GM18868 (cell line): ENCODE measurements around the gene PACS1.
A peak's percentile ranks its signal among the peaks of the same experiment; 100 is the strongest.
"Not testable (repeated sequence)": the region's sequence is repeated elsewhere in the genome, so short reads cannot be mapped to it uniquely, and the experiment has no call there.

Experiments used
- ATAC-seq: cut with Tn5 transposase; IDR thresholded peaks from one replicate; pipeline ENCODE4 v1.9.1; 2021; ENCODE audit warnings: mild to moderate bottlenecking, moderate library complexity; ENCODE audit not compliant: unreplicated experiment

The PACS1 gene

DNA sequence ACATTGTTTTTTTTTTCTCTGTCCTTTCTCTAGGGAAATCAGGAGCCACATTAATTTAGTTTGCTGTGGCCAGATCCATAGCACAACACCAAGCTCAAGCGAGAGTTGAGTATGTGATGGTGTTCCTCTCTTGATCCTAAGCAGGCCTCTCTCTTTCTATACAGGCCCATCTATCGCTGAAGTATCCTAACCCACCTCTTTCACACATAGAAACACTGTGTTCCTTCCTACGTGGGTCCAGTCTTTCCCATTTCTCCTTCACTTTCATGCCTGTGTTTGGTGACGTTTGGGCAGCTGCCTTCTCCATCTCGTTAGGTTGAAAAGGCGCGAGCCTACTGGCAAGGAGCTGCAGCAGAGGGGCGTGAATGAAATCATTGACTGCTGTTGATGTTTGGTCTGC lies 2.4 kb downstream of the PACS1 start:
- no peak for ATAC-seq

DNA sequence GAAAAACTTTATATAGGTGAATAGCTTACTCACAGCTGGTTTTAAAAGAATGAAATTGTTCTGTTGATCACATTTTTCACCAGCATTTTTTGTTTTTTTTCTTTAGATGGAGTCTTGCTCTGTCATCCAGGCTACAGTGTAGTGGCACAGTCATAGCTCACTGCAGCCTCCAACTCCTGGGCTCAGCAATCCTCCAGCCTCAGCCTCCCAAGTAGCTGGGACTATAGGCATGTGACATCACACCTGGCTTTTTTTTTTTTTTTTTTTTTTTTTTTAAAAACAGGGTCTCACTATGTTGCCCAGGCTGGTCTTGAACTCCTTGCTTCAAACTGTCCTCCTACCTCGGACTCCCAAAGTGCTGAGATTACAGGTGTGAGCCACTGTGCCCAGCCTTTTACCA lies 3.6 kb downstream of the PACS1 start:
- no peak for ATAC-seq

DNA sequence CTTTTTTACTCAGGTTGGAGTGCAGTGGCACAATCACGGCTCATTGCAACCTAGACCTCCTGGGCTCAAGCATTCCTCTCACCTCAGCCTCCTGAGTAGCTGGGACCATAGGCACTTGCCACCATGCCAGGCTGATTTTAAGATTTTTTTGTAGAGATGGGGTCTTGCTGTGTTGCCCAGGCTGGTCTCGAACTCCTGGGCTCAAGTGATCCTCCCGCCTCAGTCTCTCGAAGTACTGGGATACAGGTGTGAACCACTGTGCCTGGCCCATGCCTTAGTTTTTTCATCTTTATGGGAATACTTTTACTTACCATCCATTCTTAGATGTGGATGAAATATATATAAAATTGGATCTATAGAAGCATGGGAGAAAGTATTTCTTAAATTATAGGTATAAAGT lies 5.2 kb downstream of the PACS1 start:
- ATAC-seq, result no peak

DNA sequence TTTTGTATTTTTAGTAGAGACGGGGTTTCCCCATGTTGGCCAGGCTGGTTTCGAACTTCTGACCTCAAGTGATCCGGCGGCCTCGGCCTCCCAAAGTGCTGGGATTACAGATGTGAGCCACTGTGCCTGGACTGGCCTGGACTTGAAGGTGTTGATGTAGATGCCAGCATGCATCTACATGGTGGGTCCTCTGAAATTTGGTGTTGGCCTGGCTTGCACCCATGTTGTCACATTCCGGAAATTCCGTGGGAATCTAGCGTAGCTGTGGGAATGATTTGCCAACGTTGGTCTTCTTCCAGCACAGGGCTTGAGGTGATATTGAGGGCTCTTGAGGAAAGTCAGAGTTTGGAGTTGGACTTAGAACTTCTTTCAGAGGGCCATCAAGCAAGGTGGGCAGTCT lies 6.5 kb downstream of the PACS1 start:
- ATAC-seq, result no peak

DNA sequence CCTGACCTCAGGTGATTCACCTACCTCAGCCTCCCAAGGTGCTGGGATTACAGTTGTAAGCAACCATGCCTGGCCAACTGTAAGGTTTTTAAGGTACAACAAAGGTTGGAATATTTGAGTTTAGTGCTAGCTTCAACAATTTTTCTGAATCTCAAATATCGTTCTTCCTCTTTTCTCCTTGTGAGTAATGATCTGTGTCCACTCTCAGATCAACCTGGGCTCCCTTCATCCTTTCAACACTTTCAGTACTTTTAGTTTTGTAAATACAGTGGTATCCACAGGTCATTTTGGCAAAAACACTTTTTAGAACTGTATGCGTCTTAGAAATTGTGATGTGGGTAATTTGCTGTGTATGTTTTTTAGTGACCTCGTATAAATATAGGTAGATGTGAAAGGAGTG lies 7.9 kb downstream of the PACS1 start:
- no peak for ATAC-seq

DNA sequence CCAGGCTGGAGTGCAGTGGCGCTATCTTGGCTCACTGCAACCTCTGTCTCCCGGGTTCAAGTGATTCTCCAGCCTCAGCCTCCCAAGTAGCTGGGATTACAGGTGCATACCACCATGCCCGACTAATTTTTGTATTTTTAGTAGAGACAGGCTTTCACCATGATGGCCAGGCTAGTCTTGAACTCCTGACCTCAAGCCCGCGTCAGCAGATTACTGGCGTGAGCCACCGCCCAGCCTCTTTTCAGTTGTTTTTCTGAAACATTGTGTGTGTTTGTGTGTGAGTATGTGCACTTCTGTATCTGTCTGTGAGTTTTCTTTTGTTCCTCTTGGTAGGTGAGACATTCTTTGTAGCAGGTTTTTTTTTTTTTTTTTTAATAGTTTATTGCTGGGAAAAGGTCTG lies 8.9 kb downstream of the PACS1 start:
- not testable (repeated sequence) for ATAC-seq

DNA sequence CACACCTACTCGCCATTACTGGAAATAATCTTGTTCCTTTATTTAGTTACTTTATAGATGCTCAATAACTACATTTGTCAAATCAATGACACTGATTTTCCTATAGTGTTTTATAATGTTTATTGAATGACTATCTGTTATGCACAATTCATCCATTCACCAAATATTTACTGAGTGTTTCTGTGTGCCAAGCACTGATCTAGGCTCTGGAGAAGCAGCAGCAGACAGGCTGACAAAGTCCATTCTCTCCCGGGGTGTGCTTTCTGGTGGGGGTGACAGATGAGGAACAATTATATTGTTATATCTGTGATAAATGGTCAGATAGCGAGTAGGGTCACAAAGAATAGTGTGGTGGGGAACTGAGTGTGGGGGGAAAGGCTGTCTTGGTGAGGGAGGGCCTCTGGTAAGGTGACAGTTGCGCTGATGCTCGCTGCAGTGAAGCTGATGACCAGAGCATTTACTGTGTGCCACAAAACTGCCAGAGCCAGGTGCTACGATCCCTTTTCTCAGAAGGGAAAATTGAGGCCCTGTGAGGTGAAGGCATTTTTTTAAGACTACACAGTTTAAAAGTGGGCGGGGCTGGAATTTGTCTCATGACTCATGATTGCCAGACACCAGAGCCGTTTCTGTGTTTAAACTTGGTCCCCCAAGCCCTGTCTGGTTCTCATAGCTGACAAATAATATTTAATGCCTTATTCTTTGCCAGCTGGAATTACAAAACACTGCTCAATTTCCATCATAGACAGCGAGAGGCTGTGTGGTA lies 10.2 kb downstream of the PACS1 start:
- ATAC-seq, result no peak

DNA sequence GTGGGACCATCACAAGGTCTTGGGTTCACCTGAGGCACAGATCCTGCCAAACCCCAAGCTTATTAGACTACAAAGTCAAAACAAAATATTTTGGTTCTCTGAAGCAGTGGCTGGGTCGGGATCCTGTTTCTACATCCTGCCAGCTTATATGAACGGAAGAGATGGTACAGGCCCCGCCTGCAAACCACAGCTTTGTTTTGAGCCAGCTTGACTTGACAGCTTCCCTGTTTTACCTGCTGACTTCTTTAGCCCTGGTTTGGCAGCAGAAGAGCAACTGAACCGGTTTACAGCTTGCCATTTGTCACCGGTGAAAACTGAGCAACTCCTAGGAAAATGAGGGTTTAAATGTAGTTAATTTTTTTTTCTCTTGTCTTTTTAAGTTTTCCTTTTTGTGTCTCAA lies 11.4 kb downstream of the PACS1 start:
- peak; percentile 63 for ATAC-seq

DNA sequence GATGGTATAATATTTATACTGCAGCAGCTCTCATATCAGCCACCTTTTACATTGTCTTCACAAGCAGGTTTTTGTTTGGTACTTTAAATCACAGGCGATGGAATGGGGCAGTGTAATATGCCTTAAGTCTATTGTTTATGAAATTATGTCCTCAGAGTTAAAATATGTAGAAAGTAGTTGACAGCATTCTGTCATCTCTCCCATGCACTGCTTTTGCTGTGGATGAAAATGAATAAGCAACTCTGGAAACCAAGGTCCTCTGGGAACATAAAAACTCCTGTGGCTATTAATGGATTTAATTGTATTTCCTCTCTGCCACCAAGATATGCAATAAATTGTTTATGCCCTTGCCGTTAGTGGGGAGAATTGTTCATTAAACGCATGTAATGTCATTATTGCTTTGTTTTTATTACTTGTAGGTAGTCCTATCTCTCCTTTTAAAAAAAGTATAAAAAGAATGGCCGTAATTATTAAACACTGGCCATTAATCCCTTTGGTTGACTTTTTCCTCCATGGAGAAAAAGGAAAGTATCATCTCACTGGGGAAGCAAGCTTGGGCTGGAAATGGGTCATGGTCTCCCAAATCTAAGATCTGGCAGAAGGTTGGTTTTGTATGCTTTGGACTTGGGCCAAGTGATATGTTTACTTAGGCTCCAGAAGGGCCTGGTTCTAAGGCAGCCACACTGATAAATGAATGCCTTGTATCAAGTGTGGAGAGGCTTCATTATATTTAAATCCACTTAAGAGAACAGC lies 13.1 kb downstream of the PACS1 start:
- no peak for ATAC-seq

DNA sequence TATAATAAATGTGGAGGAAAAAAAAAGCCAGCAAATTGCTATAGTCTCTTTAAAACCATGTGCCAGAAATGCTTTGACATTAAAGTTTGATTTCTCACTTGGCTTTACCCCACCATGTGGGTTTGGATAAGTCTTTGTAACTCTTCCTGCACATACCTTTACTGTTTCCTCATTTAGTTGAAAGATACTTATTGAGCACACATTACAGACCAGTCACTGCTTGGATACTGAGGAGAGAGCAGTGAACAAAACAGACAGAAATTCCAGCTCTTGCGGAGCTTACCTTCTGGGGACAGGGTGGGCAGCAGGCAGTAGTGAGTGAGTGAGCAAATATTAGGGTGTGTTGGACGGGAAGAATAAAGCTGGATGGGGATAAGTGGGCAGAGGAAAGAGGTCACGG lies 13.7 kb downstream of the PACS1 start:
- ATAC-seq, result no peak

DNA sequence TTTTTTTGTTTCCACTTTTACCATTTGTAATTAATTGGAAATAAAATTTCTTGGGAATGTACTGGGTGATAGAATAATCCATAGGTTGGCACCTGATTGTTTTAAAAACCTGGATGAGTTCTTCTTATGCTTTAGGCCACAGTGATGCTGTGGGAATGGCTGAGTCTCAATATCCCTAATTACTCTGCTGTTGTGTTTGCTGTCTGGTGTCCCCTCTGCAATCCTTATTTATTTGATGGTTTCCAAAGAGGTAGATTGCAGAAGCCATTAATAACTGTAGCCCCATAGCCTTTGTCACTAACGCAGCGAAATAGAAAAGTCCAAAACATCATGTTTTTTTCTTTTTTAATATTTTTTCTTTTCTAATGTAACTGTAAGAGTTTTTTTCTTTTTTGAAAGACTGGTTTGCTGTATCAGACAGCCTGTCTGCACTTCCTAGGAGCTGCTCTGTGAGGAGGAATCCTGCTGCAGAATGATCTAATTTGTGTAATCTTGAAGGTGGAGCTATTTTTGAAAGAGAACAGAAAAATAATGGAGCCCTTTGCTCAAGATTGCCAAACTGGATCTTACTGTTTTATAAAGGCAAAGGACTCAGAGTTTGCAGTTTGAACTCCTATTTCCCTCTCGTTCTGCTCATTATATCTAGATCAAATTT lies 14.9 kb downstream of the PACS1 start:
- no peak for ATAC-seq

DNA sequence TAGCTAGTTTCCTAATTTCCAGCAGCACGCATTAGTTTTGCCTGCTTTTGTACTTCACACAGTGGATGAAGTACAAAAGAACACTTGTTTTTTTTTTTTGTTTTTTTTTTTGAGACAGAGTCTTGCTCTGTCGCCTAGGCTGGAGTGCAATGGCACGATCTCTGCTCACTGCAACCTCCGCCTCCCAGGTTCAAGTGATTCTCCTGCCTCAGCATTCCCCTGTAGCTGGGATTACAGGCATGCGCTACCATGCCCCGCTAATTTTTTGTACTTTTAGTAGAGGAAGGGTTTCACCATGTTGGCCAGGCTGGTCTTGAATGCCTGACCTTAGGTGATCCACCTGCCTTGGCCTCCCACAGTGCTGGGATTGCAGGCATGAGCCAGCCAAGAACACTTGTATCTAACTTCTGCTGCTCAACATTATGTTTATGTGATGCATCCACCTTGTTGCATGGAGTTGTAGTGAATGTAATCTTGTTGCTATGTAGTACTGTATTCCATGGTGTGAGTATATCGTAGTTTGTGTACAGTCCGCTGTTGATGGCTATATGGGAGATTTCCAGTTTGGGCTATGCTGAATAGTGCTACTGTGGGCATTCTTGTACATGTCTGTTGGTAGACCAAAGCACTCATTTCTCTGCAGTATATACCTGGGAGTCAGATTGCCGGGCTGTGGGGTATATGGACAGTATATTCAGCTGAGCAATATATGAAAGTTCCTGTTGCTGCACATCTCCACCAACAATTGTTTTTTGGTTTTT lies 17.3 kb downstream of the PACS1 start:
- ATAC-seq, result no peak

DNA sequence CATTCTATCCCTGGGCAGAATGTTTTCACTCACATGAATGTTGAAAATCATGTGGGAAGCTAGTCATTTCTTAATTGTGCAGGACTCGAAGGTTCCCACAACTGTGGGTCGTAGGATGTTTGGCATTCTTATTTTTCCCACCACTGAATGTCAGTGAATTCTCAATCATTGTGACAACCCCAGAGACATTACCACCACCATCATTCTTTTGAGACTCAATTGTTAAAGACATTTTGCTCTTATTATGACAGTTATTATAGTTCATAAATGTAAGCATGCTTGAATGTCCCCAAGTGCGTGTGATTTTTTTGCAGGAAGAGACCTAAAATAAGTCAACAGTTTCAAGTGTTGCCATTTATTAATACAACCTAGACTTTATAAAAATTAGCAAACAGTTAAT lies 19.0 kb downstream of the PACS1 start:
- ATAC-seq, result no peak

DNA sequence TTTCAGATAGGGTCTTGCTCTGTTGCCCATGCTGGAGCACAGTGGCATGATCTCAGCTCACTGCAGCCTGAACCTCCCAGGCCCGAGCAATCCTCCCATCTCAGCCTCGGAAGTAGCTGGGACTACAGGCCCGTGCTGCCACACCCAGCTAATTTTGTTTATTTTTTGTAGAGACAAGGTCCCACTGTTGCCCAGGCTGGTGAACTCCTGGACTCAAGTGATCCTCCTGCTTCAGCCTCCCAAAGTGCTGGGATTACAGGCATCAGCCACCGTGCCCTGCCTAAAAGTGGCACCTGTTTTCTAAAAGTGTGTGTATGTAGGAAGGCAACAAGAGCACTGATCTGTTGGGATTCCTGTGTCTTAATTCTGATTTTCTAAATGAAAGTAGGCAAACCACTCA lies 20.2 kb downstream of the PACS1 start:
- ATAC-seq, result no peak

DNA sequence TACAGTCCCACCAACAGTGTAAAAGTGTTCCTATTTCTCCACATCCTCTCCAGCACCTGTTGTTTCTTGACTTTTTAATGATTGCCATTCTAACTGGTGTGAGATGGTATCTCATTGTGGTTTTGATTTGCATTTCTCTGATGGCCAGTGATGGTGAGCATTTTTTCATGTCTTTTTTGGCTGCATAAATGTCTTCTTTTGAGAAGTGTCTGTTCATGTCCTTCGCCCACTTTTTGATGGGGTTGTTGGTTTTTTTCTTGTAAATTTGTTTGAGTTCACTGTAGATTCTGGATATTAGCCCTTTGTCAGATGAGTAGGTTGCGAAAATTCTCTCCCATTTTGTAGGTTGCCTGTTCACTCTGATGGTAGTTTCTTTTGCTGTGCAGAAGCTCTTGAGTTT lies 22.1 kb downstream of the PACS1 start:
- not testable (repeated sequence) for ATAC-seq

DNA sequence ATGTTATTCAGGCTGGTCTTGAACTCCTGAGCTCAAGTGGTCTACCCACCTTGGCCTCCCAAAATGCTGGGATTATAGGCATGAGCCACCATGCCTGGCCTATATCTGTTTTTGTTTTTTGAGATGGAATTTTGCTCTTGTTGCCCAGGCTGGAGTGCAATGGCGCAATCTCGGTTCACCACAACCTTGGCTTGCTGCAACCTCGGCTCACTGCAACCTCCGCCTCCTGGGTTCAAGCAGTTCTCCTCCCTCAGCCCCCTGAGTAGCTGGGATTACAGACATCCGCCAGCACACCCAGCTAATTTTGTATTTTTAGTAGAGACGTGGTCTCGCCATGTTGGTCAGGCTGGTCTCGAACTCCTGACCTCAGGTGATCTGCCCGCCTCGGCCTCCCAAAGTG lies 29.7 kb downstream of the PACS1 start:
- not testable (repeated sequence) for ATAC-seq

DNA sequence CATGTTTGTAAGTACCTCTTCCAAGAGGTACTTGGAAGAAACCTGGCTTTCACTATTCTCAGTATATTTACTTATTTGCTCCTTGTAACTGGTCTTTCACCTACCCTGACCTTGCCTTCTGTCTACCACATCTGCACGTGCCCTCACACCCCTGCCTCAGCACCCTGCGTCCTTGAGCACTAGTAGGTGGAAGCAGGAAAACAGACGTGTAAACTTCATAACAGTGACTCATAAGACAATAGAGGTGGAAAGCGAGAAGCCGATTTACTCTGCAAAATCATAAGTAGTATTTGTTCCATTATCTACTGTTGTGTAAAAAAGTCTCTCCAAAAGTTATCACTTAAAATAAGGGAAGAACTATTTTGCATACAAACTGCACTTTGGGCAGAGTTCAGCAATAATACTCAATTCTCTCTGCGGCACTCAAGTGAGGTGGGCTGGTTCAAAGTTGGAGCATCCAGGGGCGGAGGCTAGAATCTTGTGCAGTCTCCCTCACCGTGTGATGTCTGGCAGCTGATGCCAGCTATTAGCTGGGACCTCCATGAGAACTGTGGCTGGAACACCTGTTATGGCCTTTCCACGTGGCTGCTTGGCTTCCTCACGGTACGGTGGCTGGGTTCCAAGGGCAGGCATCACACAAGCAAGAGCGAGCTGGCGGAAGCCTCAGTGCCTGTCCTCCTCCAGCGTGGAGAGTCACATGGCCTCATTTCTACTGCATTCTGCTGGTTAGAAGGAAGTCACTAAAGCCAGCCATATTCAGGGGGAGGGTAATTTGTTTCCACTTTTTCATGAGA lies 30.4 kb downstream of the PACS1 start:
- ATAC-seq, result no peak

DNA sequence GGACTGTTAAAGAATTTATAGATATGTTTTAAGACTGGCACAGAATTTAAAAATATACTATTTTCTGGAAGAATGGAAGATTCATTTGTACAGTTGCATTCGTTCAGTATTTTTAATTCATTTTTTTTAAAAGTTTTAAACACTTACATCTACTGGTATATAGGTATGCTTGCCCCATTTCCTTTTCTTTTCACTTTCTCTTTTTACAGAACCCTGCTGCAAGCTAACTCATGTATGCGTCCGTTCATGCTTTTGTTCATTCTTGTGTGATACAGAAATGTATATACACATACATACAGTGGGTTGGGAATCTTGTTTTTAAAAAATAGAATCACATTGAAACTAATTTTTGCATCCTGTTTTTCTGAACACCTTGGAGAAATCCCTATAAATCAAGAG lies 31.0 kb downstream of the PACS1 start:
- no peak for ATAC-seq

DNA sequence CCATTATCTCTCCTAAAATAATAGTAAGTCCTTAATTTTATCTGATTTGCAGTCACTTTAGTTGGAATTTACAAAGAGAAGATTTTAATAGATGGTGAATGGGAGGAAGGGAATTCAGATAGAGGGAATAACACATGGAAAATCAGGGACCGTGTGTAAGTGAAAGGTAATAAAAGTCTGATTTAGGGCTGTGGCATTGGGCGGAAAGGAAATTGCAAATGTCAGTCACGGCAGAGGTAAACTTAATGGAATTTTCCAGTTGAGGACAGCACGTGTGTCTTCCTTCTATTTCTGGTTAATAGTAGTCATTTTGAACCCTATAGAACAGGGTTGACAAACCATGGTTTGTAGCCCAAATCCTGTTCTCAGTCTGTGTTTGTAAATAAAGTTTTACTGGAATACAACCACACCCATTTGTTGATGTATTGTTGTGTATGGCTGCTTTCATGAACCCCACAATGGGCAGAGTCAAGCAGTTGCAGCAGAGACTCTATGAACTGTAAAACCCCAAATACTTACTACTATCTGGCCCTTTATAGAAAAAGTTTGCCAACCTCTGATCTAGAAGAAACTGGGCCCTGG lies 34.1 kb downstream of the PACS1 start:
- ATAC-seq, result no peak
